BLaER1 treated with 17β-estradiol and CSF1 and Interleukin-3, amounts not matched to agents 10 nM and 100 nM (cell line): Measurements from ENCODE around the gene C20orf141.

Experiments used
- H3K27ac ChIP-seq, 11 experiments: shearing (Covaris generic); formaldehyde crosslinking; 2 replicates each; pipeline ENCODE4 v1.8.1; 2022
- H3K27me3 ChIP-seq, 11 experiments: shearing (Covaris generic); formaldehyde crosslinking; 2 replicates each; pipeline ENCODE4 v1.8.1; 2022
- H3K36me3 ChIP-seq, 11 experiments: shearing (Covaris generic); formaldehyde crosslinking; 2 replicates each; pipeline ENCODE4 v1.8.1; 2022
- H3K4me1 ChIP-seq, 10 experiments: shearing (Covaris generic); formaldehyde crosslinking; 2 replicates each; pipeline ENCODE4 v1.8.1; 2022
- H3K4me2 ChIP-seq, 11 experiments: shearing (Covaris generic); formaldehyde crosslinking; 2 replicates each; pipeline ENCODE4 v1.8.1; 2022
- H3K4me3 ChIP-seq, 10 experiments: shearing (Covaris generic); formaldehyde crosslinking; 2 replicates each; pipeline ENCODE4 v1.8.1; 2022
- H3K9ac ChIP-seq, 11 experiments: shearing (Covaris generic); formaldehyde crosslinking; 2 replicates each; pipeline ENCODE4 v1.8.1; 2022
- H3K9me3 ChIP-seq, 11 experiments: shearing (Covaris generic); formaldehyde crosslinking; replicated peaks in 1 of 11; 2 replicates each; pipeline ENCODE4 v1.8.1; 2022
- H4K20me1 ChIP-seq, 11 experiments: shearing (Covaris generic); formaldehyde crosslinking; 2 replicates each; pipeline ENCODE4 v1.8.1; 2022
- Cebpa-rat ChIP-seq, 11 experiments: shearing (Covaris generic); IDR thresholded peaks; 2 replicates each; pipeline ENCODE4 v1.8.1; 2022

Gene C20orf141

DNA sequence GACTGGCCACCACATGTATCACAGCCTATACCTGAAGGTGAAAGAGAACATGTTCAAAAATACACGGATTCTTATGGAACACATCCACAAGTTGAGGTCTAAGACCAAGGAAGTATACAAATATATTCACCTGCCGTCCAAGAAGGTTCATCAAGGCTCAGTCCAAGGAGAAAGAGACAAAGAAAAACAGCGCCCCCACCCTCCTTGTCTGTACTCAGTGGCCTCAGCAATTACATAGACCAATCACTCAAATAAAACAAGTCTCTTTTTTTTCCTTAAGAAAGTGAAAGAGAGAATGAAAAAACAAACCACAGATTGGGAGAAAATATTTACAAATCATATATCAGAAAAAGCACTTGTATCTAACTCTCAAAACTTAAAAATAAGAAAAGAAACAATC lies 33.8 kb upstream of the C20orf141 start:
- Histone ChIP-seq H3K36me3 (no peaks in the 10 kb centered on the region), H3K9ac (no peak overlapping the region), H3K4me3 (no peak overlapping the region), H4K20me1 (no peaks in the 10 kb centered on the region), H3K27me3 (no peaks in the 10 kb centered on the region), H3K9me3 (peaks cover 1 to 9% (median 3%) of the 10 kb centered on the region in 11 experiments; a peak in 19 of 22 replicates), H3K4me2 (no peak overlapping the region), H3K4me1 (peaks cover 0 to 14% (median 2%) of the 10 kb centered on the region in 10 experiments; a peak in 8 of 20 replicates), H3K27ac (no peak overlapping the region)
- TF ChIP-seq Cebpa-rat (IDR thresholded peaks at IDR 0.05): no peak

DNA sequence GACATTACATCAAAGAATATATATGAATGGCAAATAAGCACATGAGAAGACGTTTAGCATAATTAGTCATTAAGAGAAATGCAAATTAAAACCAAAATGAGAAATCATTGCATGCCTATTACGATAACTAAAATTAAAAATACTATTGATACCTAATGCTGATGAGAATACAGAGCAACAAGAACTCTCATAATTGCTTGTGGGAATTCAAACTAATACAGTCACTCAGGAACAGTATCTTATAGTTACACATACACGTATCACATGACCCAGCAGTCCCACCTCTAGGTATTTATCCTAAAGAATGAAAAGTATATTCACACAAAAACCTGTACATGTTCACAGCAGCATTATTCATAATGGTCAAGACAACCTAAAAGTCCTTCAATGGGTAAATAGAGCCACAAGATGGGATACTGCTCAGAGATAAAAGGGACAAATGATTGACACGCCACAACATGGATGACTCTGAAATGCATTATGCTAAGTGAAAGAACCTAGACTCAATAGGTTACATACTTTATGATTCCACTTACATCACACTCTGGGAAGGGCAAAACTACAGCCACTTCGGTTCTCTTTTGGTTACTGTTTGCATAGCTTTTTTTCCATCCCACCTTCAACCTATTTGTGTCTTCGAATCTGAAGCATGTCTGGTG lies 30.8 kb upstream of the C20orf141 start:
- no peaks in the 10 kb centered on the region for H4K20me1 ChIP-seq
- peaks cover 0 to 2% (median under 1%) of the 10 kb centered on the region in 10 experiments; a peak in 8 of 20 replicates for H3K4me1 ChIP-seq
- no peaks in the 10 kb centered on the region for H3K9me3 ChIP-seq
- H3K4me2 ChIP-seq: no peak overlapping the region
- no peaks in the 10 kb centered on the region for H3K36me3 ChIP-seq
- no peak for TF ChIP-seq Cebpa-rat (IDR thresholded peaks at IDR 0.05)
- no peak overlapping the region for H3K9ac ChIP-seq
- H3K4me3 ChIP-seq: no peak overlapping the region
- no peaks in the 10 kb centered on the region for H3K27me3 ChIP-seq
- H3K27ac ChIP-seq: no peak overlapping the region

DNA sequence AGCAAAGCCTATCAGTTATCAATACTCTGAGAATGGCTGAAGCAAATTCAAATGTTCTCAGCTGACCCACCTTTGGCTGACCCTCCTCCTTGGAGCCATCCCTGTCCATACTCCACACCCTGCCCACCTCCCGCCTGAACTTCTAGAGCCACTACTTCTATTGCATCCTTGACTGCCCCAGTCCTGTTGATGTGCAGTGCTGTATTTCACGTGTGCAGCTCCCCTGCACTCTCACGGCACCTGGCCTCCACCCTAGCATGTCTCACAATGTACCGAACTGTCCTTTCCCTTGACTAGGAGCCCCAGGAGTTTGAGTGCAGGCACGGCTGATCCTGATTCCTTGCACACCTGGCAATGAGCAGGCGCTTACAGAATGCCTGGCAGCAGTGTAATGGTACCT lies 21.3 kb upstream of the C20orf141 start:
- Histone ChIP-seq H3K36me3 (peaks cover 10 to 82% (median 62%) of the 10 kb centered on the region in 11 experiments; a peak in 21 of 22 replicates), H3K9me3 (no peaks in the 10 kb centered on the region), H3K4me3 (no peak overlapping the region), H3K27me3 (no peaks in the 10 kb centered on the region), H3K27ac (no peak overlapping the region), H3K9ac (no peak overlapping the region), H3K4me1 (peaks cover 14 to 37% (median 25%) of the 10 kb centered on the region in 10 experiments), H4K20me1 (peaks cover 0 to 62% (median 48%) of the 10 kb centered on the region in 11 experiments; a peak in 18 of 22 replicates), H3K4me2 (no peak overlapping the region)
- no peak for TF ChIP-seq Cebpa-rat (IDR thresholded peaks at IDR 0.05)

DNA sequence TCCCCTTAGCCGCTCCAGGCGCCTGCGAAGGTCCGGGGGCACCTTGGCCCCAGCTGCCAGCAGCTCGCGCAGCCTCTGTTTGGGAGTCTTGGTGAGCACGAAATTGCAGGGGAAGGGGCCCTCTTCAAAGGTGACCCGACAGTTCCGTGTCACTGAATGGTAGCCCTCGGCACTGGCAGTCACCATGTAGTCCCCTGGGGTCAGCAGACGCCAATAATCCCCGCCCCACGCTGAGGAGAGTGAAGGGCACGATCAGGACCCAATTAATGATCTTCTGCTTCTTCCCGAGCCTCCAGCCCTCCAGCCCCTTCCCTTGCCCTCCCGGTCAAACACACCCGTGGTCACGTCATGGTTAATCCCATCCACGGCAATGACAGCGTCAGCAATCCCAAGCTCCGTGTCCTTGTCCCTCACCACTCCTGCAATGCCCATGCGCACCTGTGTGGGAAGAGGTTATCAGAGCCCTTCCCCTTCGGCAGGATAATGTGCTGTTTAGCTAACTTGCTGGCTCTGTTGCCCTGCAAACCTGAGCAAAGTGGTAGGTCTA lies 20.5 kb upstream of the C20orf141 start:
- peaks cover 22 to 45% (median 33%) of the 10 kb centered on the region in 10 experiments for H3K4me1 ChIP-seq
- H3K27ac ChIP-seq: no peak overlapping the region
- TF ChIP-seq Cebpa-rat (IDR thresholded peaks at IDR 0.05): no peak
- no peaks in the 10 kb centered on the region for H3K27me3 ChIP-seq
- H3K4me2 ChIP-seq: no peak overlapping the region
- H3K4me3 ChIP-seq: no peak overlapping the region
- peaks cover 0 to 65% (median 49%) of the 10 kb centered on the region in 11 experiments; a peak in 18 of 22 replicates for H4K20me1 ChIP-seq
- no peak overlapping the region for H3K9ac ChIP-seq
- peaks cover 10 to 84% (median 65%) of the 10 kb centered on the region in 11 experiments; a peak in 21 of 22 replicates for H3K36me3 ChIP-seq
- no peaks in the 10 kb centered on the region for H3K9me3 ChIP-seq

DNA sequence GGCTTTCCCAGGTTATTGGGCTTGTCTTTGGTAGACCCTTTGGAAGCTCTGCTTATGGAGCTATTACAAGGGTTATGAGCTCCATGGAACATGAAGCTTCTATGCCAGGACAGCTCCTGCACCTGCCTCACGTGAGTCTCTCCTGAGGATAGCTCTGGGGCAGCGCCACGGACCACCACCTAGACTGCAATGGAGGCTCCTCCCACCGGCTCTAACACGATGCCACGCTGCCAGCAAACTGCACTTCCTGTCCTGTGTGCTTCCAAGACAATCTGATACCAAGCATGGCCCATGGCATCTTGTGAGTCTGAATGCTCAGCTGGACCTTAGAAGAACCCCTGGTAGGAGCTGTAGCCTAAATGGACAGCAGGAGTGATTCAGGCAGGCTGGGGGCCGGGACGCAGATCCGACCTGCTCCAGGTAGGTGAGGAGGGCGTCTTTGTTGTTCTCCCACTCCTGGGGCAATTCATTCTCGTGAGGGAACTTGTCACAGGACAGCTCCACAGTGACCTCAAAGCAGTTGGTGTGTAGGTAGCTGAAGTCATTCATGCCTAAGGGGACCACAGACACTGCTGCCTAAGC lies 19.8 kb upstream of the C20orf141 start:
- peaks cover 10 to 78% (median 62%) of the 10 kb centered on the region in 11 experiments; a peak in 21 of 22 replicates for H3K36me3 ChIP-seq
- peaks cover 0 to 65% (median 49%) of the 10 kb centered on the region in 11 experiments; a peak in 18 of 22 replicates for H4K20me1 ChIP-seq
- no peaks in the 10 kb centered on the region for H3K27me3 ChIP-seq
- H3K4me1 ChIP-seq: peaks cover 23 to 51% (median 34%) of the 10 kb centered on the region in 10 experiments
- no peak overlapping the region for H3K4me3 ChIP-seq
- peak overlapping the region in 1 of 11 experiments; percentile 37; a peak in 2 of 22 replicates for H3K4me2 ChIP-seq
- H3K27ac ChIP-seq: no peak overlapping the region
- no peak for TF ChIP-seq Cebpa-rat (IDR thresholded peaks at IDR 0.05)
- no peak overlapping the region for H3K9ac ChIP-seq
- H3K9me3 ChIP-seq: no peaks in the 10 kb centered on the region

DNA sequence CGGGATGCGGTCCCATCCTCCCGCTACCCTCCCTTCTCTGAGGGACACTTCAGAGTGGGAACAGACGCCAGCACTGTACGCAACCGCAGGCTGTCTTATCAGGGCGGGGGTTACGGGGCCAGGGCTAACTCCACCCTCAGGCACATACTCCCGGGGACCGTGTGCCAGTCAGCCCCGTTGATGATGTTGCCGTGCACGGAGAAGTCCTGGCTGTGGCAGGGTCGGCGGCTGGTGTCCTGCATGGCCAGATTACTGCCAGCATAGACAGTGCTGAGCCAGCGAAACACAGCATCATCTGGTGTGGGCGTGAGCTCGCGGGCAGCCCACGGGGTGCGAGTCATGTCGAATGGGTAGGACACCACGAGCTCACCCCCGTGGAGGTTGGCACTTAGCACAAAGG lies 19.3 kb upstream of the C20orf141 start:
- no peak for TF ChIP-seq Cebpa-rat (IDR thresholded peaks at IDR 0.05)
- Histone ChIP-seq H3K27me3 (no peaks in the 10 kb centered on the region), H3K36me3 (peaks cover 10 to 78% (median 62%) of the 10 kb centered on the region in 11 experiments; a peak in 21 of 22 replicates), H3K4me2 (peak overlapping the region in 2 of 11 experiments; percentile 30 to 37; a peak in 3 of 22 replicates), H3K4me1 (peaks cover 23 to 53% (median 35%) of the 10 kb centered on the region in 10 experiments), H3K4me3 (no peak overlapping the region), H3K27ac (no peak overlapping the region), H3K9me3 (no peaks in the 10 kb centered on the region), H4K20me1 (peaks cover 0 to 65% (median 49%) of the 10 kb centered on the region in 11 experiments; a peak in 18 of 22 replicates), H3K9ac (no peak overlapping the region)

DNA sequence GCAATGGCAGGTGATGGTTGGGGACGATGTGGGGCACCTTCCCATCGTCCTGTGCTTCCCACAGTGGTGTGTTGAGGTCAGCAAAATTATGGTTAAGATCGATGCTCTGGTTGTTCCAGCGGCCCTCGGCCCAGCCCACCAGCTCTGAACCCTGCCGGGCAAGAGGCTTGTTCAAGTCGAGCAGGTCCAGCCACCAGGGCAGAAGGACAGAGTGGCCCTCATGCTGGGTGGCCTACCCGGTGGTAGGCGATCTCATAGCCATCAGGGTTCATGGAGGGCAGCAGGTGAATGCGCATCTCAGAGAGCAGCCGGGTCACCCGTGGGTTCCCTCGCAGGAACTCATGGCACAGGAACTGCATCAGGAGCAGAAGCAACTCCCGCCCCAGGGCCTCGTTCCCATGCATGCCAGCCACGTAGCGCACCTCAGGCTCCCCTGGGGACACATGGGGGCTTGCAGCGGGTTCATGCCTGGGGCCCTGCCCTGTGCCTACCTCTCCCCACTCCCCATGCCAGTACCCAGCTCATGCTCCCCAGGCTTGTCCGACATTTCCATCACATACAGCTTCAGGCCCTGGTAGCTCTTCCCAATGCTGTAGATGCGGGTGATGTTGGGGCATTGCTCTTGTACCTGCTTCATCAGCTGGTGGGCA lies 18.7 kb upstream of the C20orf141 start:
- Histone ChIP-seq H3K4me2 (peak overlapping the region in 2 of 11 experiments; percentile 30 to 37; a peak in 3 of 22 replicates), H3K27me3 (no peaks in the 10 kb centered on the region), H3K4me3 (no peak overlapping the region), H3K4me1 (peaks cover 25 to 58% (median 39%) of the 10 kb centered on the region in 10 experiments), H3K9ac (peak overlapping the region in 1 of 11 experiments; percentile 99; a peak in 1 of 22 replicates), H3K36me3 (peaks cover 10 to 75% (median 62%) of the 10 kb centered on the region in 11 experiments; a peak in 21 of 22 replicates), H4K20me1 (peaks cover 0 to 65% (median 49%) of the 10 kb centered on the region in 11 experiments; a peak in 18 of 22 replicates), H3K9me3 (no peaks in the 10 kb centered on the region), H3K27ac (0 out of 22 replicates have a peak overlapping the region, but pooled peaks of 1 of the 11 experiments have one; percentile 99)
- no peak for TF ChIP-seq Cebpa-rat (IDR thresholded peaks at IDR 0.05)

DNA sequence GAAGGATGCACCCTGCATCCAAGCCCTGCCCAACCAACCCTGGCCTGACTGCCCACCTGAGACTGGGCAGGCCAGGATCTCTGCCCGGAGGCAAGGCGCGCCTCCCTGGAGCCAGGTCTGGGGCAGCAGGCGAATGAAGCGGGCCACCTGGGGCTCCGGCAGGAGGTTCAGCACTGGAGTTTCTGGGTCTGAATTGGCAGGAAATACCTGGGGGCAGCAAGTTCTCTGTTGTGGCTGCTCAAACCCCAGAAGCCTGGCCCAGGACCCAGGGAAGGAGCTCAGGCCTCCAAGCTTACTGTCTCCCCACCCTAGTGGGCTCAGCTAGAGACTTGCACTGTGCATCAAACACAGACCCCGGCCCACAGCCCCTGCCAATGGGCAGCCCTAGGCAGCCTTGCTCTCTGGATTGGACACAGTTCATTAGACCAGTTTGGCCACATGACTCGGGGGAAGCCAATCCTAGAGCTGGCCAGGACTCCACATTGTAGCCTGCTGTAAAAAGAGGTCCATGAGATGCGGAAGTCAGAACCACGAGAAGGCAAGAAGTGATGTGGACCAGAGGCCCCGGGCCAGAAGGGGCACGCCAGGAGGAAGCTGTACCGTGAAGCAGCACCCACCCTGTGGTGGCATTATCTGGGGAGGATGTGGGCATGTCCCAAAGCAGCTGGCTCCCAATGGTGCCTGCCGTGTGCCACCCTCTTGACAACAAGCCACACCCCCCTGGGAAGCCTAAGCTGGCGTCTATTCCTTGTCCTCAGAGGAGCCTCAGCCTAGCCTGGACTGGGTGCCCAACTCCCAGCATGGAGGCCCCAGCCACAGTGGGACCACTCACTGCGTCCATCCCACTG lies 17.4 kb upstream of the C20orf141 start:
- Histone ChIP-seq H3K4me1 (peaks cover 34 to 67% (median 47%) of the 10 kb centered on the region in 10 experiments), H3K4me2 (peak overlapping the region; percentile 89 to 99 (median 92)), H3K27ac (peak overlapping the region in 9 of 11 experiments; percentile 87 to 100 (median 97); a peak in 17 of 22 replicates), H4K20me1 (peaks cover 0 to 64% (median 49%) of the 10 kb centered on the region in 11 experiments; a peak in 18 of 22 replicates), H3K36me3 (peaks cover 10 to 65% (median 62%) of the 10 kb centered on the region in 11 experiments; a peak in 21 of 22 replicates), H3K9me3 (no peaks in the 10 kb centered on the region), H3K4me3 (peak overlapping the region in 8 of 10 experiments; percentile 81 to 94 (median 90); a peak in 13 of 20 replicates), H3K9ac (peak overlapping the region in 9 of 11 experiments; percentile 89 to 99 (median 98); a peak in 13 of 22 replicates), H3K27me3 (no peaks in the 10 kb centered on the region)
- TF ChIP-seq Cebpa-rat (IDR thresholded peaks at IDR 0.05): no peak
